DMS153 treated with DMSO at 0.1 percent for 48 hours (cell line): ENCODE results near the gene IVNS1ABP.
A peak's percentile ranks its signal among the peaks of the same experiment; 100 is the strongest.
"Not testable (repeated sequence)": the region's sequence is repeated elsewhere in the genome, so short reads cannot be mapped to it uniquely, and the experiment has no call there.

Source experiments
- DNase-seq: peaks from one replicate; lab custom pipeline; 2025; ENCODE audit not compliant: unreplicated experiment; lab: John Stamatoyannopoulos, UW

Gene IVNS1ABP

GRCh38 chr1:185334182-185334581, 17.1 kb upstream of the IVNS1ABP start:
- no peak for DNase-seq

GRCh38 chr1:185328255-185328654, 11.2 kb upstream of the IVNS1ABP start:
- no peak for DNase-seq

- DNase-seq, result no peak
Measured at GRCh38 chr1:185325413-185325812, 8.4 kb upstream of the IVNS1ABP start.

- no peak for DNase-seq
Measured at GRCh38 chr1:185324118-185324517, 7.1 kb upstream of the IVNS1ABP start.

GRCh38 chr1:185322636-185323035, 5.6 kb upstream of the IVNS1ABP start:
- no peak for DNase-seq

- DNase-seq, result not testable (repeated sequence)
Measured at GRCh38 chr1:185321653-185322221, 4.7 kb upstream of the IVNS1ABP start.

- DNase-seq, result not testable (repeated sequence)
Measured at GRCh38 chr1:185321104-185321503, 4.1 kb upstream of the IVNS1ABP start.

- DNase-seq, result no peak
Measured at GRCh38 chr1:185319139-185319475, 2.1 kb upstream of the IVNS1ABP start.

GRCh38 chr1:185318431-185319138, 1.5 kb upstream of the IVNS1ABP start:
- DNase-seq, result no peak

GRCh38 chr1:185317886-185318310, 855 bp upstream of the IVNS1ABP start:
- peak; percentile 84 for DNase-seq

- DNase-seq, result peak; percentile 73
Measured at GRCh38 chr1:185316163-185317033, 645 bp downstream of the IVNS1ABP start.

GRCh38 chr1:185315445-185316071, 1.5 kb downstream of the IVNS1ABP start:
- DNase-seq, result no peak

GRCh38 chr1:185314411-185314810, 2.6 kb downstream of the IVNS1ABP start:
- DNase-seq, result no peak

GRCh38 chr1:185312361-185313138, 4.5 kb downstream of the IVNS1ABP start:
- no peak for DNase-seq

- no peak for DNase-seq
Measured at GRCh38 chr1:185311589-185312225, 5.3 kb downstream of the IVNS1ABP start.

- DNase-seq, result no peak
Measured at GRCh38 chr1:185309566-185309965, 7.5 kb downstream of the IVNS1ABP start.

GRCh38 chr1:185308126-185308525, 8.9 kb downstream of the IVNS1ABP start:
- no peak for DNase-seq

- DNase-seq, result no peak
Measured at GRCh38 chr1:185305419-185305818, 11.6 kb downstream of the IVNS1ABP start.

- no peak for DNase-seq
Measured at GRCh38 chr1:185300152-185300551, 16.9 kb downstream of the IVNS1ABP start.

GRCh38 chr1:185297982-185298381, 19.1 kb downstream of the IVNS1ABP start:
- DNase-seq, result no peak
